Ascending aorta (tissue), 2 donors: ENCODE data around the gene KAT7. TPM values are rescaled to one million over a fixed set of nuclear protein-coding genes. Genes with fewer than 3 reads are reported as not detected.

ENCODE experiments used
- DNase-seq, 2 donors: peaks; one replicate each; pipeline ENCODE4 v3.0.0-alpha.2; 2019; ENCODE audit warnings: low spot score in 2 of 2
- H3K27ac ChIP-seq, 2 donors: fragments of 200-600 bp; sonication (generic); one replicate each; pipeline ENCODE4 v1.5.1; 2016 to 2017; ENCODE audit warnings: mild to moderate bottlenecking in 1 of 2
- H3K27me3 ChIP-seq: fragments of 200-600 bp; sonication (generic); one replicate; pipeline ENCODE4 v1.5.1; 2017
- H3K36me3 ChIP-seq, 2 donors: fragments of 200-600 bp; sonication (generic); one replicate each; pipeline ENCODE4 v1.5.1; 2016
- H3K4me1 ChIP-seq, 2 donors: fragments of 200-600 bp; sonication (generic); one replicate each; pipeline ENCODE4 v1.5.1; 2016 to 2017; ENCODE audit warnings: mild to moderate bottlenecking in 1 of 2
- H3K4me3 ChIP-seq, 2 donors: fragments of 200-600 bp; sonication (generic); one replicate each; pipeline ENCODE4 v1.5.1; 2016 to 2017; ENCODE audit warnings: mild to moderate bottlenecking in 1 of 2
- H3K9me3 ChIP-seq, 2 donors: fragments of 200-600 bp; sonication (generic); one replicate each; pipeline ENCODE4 v1.5.1; 2016
- CTCF ChIP-seq, 3 experiments: fragments of 200-600 bp in 2 of 3; fragments of 450-650 bp in 1 of 3; sonication (generic) in 2 of 3; IDR thresholded peaks; one replicate each; pipeline ENCODE4 v1.5.1; 2016 to 2019; ENCODE audit warnings: antibody characterized with exemption in 3 of 3, mild to moderate bottlenecking in 1 of 3, moderate library complexity in 1 of 3
- intact Hi-C: fragments of 100-400 bp; cut with DNase I; formaldehyde crosslinking; loops from one replicate; pipeline ENCODE4 v1.15.1; 2023
- total RNA-seq: library from RNA; depleted of rRNA; stranded (reverse); fragments of >200 nt; gene quantifications from one replicate; pipeline ENCODE4 v1.1.0, GENCODE V29; 2016

KAT7 gene
- total RNA-seq = 46.6 TPM

- peaks cover 10 to 34% of the 10 kb centered on the region in 2 donors for H3K4me1 ChIP-seq
- TF ChIP-seq CTCF (IDR thresholded peaks at IDR 0.05) = no peak
- DNase-seq = peak; percentile 98 to 99
- peak within 1 kb of the TSS; percentile 100 for H3K27ac ChIP-seq
- intact Hi-C loops = loop anchor here (1.0 to 5.0 kb wide), 3 partner anchors 24 to 80 kb away; partner anchors contain the start of gene FAM117A
- H3K4me3 ChIP-seq = peak within 1 kb of the TSS; percentile 93 to 98
- peaks cover 15 to 21% of the 10 kb centered on the region in 2 donors for H3K36me3 ChIP-seq
- H3K27me3 ChIP-seq = no peaks in the 10 kb centered on the region
- H3K9me3 ChIP-seq = no peaks in the 10 kb centered on the region
These were observed at the start of gene KAT7 for GRCh38 chr17:49788478-49789242. KAT7 (plus strand) TSS chr17:49788681; CDS start chr17:49788835, 154 bp downstream.

- intact Hi-C loops = loop anchor here (1.0 to 2.0 kb wide), 2 partner anchors 9 to 23 kb away; no protein-coding TSS in a partner anchor
- no peak overlapping the region for H3K4me3 ChIP-seq
- peak overlapping the region; percentile 89 to 94 for H3K27ac ChIP-seq
- no peaks in the 10 kb centered on the region for H3K36me3 ChIP-seq
- TF ChIP-seq CTCF (IDR thresholded peaks at IDR 0.05) = no peak
- DNase-seq = peak; percentile 61 to 85
- peaks cover 21 to 46% of the 10 kb centered on the region in 2 donors for H3K4me1 ChIP-seq
- no peaks in the 10 kb centered on the region for H3K27me3 ChIP-seq
- no peaks in the 10 kb centered on the region for H3K9me3 ChIP-seq
These were observed 48.7 kb upstream of the KAT7 start for GRCh38 chr17:49739641-49740271.

DNA sequence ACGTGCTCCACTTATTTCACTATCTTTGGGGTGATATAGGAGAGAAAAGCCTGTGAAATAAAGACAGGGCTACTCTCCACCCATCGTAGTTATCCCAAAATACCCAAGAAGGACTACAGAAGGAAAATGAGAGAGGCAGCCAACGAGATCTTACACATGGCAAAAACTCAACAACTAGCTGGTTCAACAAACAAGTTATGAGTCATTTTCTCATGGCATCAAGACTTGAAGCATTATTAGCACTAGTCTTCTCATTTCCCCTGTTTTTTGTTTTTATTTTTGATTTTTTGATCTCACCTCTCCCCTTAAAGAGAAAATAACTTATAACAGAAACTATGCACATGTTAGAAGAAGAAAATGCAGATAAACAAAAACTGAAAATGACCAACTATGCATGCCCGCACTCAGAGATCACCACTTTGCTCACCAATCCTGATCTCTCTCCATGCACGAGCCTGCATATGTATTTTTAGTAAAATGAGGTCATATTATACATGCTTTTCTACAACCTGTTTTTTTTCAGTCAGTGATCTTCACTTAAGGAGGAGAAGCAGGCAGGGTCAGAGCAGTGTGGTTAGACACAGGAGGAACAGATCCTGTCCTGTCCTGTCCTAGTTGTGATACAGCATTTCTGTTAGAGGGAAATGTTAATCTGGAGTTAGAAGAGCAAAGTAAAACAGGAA, 47.3 kb upstream of the KAT7 start:
- Histone ChIP-seq H3K27me3 (no peaks in the 10 kb centered on the region), H3K4me1 (peaks cover 21 to 46% of the 10 kb centered on the region in 2 donors), H3K27ac (peak overlapping the region; percentile 89 to 94), H3K4me3 (peak overlapping the region in 1 of 2 donors; percentile 40), H3K36me3 (no peaks in the 10 kb centered on the region), H3K9me3 (no peaks in the 10 kb centered on the region)
- intact Hi-C loops = loop anchor here (1.0 to 2.0 kb wide), 3 partner anchors 22 to 36 kb away; no protein-coding TSS in a partner anchor
- DNase-seq = no peak
- TF ChIP-seq CTCF (IDR thresholded peaks at IDR 0.05) = no peak

GRCh38 chr17:49741692-49742076, 46.8 kb upstream of the KAT7 start:
- H3K36me3 ChIP-seq = no peaks in the 10 kb centered on the region
- H3K4me3 ChIP-seq = peak overlapping the region in 1 of 2 donors; percentile 40
- H3K9me3 ChIP-seq = no peaks in the 10 kb centered on the region
- H3K27me3 ChIP-seq = no peaks in the 10 kb centered on the region
- intact Hi-C loops = loop anchor here (1.0 to 2.0 kb wide), 3 partner anchors 21 to 36 kb away; no protein-coding TSS in a partner anchor
- H3K4me1 ChIP-seq = peaks cover 21 to 46% of the 10 kb centered on the region in 2 donors
- no peak for DNase-seq
- no peak for TF ChIP-seq CTCF (IDR thresholded peaks at IDR 0.05)
- peak overlapping the region; percentile 89 to 94 for H3K27ac ChIP-seq

DNA sequence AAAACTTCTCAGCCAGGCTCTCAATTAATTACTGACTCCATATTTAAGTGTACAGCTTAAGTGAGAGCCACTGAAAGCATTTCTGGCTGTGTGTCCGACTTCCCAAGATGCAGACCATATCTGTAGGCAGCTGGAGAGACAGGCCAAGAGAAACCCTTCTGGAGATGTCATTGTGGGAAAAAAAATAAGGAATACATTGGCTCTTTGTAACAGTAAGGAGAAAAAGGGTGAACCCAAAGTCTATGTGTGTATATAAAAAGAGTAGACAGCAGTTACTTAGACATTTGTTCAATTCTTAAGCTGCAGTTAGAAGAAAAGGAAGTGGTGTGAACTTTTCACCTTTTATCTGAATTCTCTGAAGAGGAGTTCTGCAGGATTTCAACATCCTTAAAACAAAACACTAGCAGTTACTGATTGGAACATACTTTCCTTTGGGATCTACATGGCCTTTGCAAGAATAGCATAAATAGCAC, 46.3 kb upstream of the KAT7 start:
- Histone ChIP-seq H3K9me3 (no peaks in the 10 kb centered on the region), H3K4me1 (peaks cover 21 to 46% of the 10 kb centered on the region in 2 donors), H3K27me3 (no peaks in the 10 kb centered on the region), H3K27ac (peak overlapping the region; percentile 89 to 94), H3K36me3 (no peaks in the 10 kb centered on the region), H3K4me3 (no peak overlapping the region)
- intact Hi-C loops = no loop called here
- no peak for DNase-seq
- TF ChIP-seq CTCF (IDR thresholded peaks at IDR 0.05) = no peak
